SU-DHL-6 (cell line): ENCODE measurements around the gene IRF8.

Source experiments
- H2AFZ ChIP-seq: fragments of 200-600 bp; sonication (generic); 2 replicates; pipeline ENCODE4 v1.6.1; 2014; ENCODE audit warnings: low read depth, mild to moderate bottlenecking, moderate library complexity, mixed read lengths, antibody characterized with exemption, low read length; ENCODE audit not compliant: severe bottlenecking
- H3F3A ChIP-seq: fragments of 200-600 bp; shearing (Covaris generic); 2 replicates; pipeline ENCODE4 v1.6.0; 2016; ENCODE audit warnings: antibody characterized with exemption, mild to moderate bottlenecking; ENCODE audit not compliant: insufficient read depth
- H3K27ac ChIP-seq: fragments of 200-600 bp; sonication (generic); 2 replicates; pipeline ENCODE4 v1.5.1; 2016; ENCODE audit warnings: low read depth, mild to moderate bottlenecking, low read length, moderate library complexity, mixed read lengths
- H3K27me3 ChIP-seq: fragments of 200-600 bp; sonication (generic), shearing (Covaris generic); 2 replicates; pipeline ENCODE4 v1.6.0; 2014; ENCODE audit warnings: mild to moderate bottlenecking, low read length
- H3K36me3 ChIP-seq: fragments of 200-600 bp; sonication (generic); 2 replicates; pipeline ENCODE4 v1.6.1; 2014; ENCODE audit warnings: mild to moderate bottlenecking, low read length, mixed read lengths
- H3K4me2 ChIP-seq: fragments of 300-600, 200-600 bp; shearing (Covaris generic), sonication (generic); 2 replicates; pipeline ENCODE4 v1.6.0; 2014; ENCODE audit warnings: low read length, low read depth, mild to moderate bottlenecking; ENCODE audit not compliant: poor library complexity, severe bottlenecking
- H3K4me3 ChIP-seq: fragments of 200-600 bp; sonication (generic); 2 replicates; pipeline ENCODE4 v1.5.1; 2014; ENCODE audit warnings: antibody characterized with exemption, low read length, mild to moderate bottlenecking, mixed read lengths; ENCODE audit not compliant: insufficient read depth, poor library complexity, severe bottlenecking
- H3K79me2 ChIP-seq: fragments of 200-600 bp; sonication (generic); 2 replicates; pipeline ENCODE4 v1.6.1; 2014; ENCODE audit warnings: mild to moderate bottlenecking, low read length, moderate library complexity; ENCODE audit not compliant: insufficient read depth
- H3K9ac ChIP-seq: fragments of 200-600 bp; sonication (generic); 2 replicates; pipeline ENCODE4 v1.7.0; 2014; ENCODE audit warnings: mild to moderate bottlenecking, low read length
- H3K9me2 ChIP-seq: fragments of 200-600 bp; sonication (generic); replicated peaks from 2 replicates; pipeline ENCODE4 v1.6.1; 2014; ENCODE audit warnings: low read length; ENCODE audit not compliant: insufficient read depth
- H3K9me3 ChIP-seq: fragments of 200-600 bp; sonication (generic); 2 replicates; pipeline ENCODE4 v1.6.1; 2014; ENCODE audit warnings: low read length, mixed read lengths; ENCODE audit not compliant: insufficient read depth
- H4K20me1 ChIP-seq: fragments of 200-600 bp; sonication (generic); 2 replicates; pipeline ENCODE4 v1.6.1; 2014; ENCODE audit warnings: low read depth, mild to moderate bottlenecking, antibody characterized with exemption, low read length, moderate library complexity, mixed read lengths
- CTCF ChIP-seq: fragments of 200-600 bp; sonication (generic); IDR thresholded peaks from one replicate; pipeline ENCODE4 v1.5.1; 2017; ENCODE audit warnings: antibody characterized with exemption, mild to moderate bottlenecking, low read length, moderate library complexity; ENCODE audit not compliant: insufficient read depth, poor library complexity, severe bottlenecking
- EZH2phosphoT487 ChIP-seq: fragments of 200-600 bp; sonication (generic), shearing (Covaris generic); conservative IDR thresholded peaks from 2 replicates; pipeline ENCODE4 v1.6.1; 2018; ENCODE audit warnings: mild to moderate bottlenecking, antibody characterized with exemption, low read length, moderate library complexity, mixed read lengths

The IRF8 gene

GRCh38 chr16:85935974-85936760 lies 37.2 kb downstream of the IRF8 start:
- Histone ChIP-seq H3K9me2 (no peaks in the 10 kb centered on the region), H3K79me2 (no peaks in the 10 kb centered on the region), H3K27ac (peak overlapping the region; percentile 88), H3K4me2 (peak overlapping the region; percentile 52), H3K36me3 (no peaks in the 10 kb centered on the region), H4K20me1 (no peaks in the 10 kb centered on the region), H3K4me3 (peak overlapping the region; percentile 26), H3F3A (peaks cover 17% of the 10 kb centered on the region), H2AFZ (peak overlapping the region; percentile 7), H3K9ac (peak overlapping the region; percentile 42), H3K27me3 (no peaks in the 10 kb centered on the region), H3K9me3 (no peaks in the 10 kb centered on the region)
- TF ChIP-seq EZH2phosphoT487 (no peak), CTCF (no peak)

GRCh38 chr16:85936816-85937215 lies 37.9 kb downstream of the IRF8 start:
- no peaks in the 10 kb centered on the region for H3K79me2 ChIP-seq
- peak overlapping the region; percentile 0 for H3K4me3 ChIP-seq
- H2AFZ ChIP-seq = peak overlapping the region; percentile 7
- H3K9ac ChIP-seq = peak overlapping the region; percentile 42
- H4K20me1 ChIP-seq = no peaks in the 10 kb centered on the region
- peak overlapping the region; percentile 52 for H3K4me2 ChIP-seq
- H3K9me2 ChIP-seq = no peaks in the 10 kb centered on the region
- H3K9me3 ChIP-seq = no peaks in the 10 kb centered on the region
- TF ChIP-seq CTCF (no peak), EZH2phosphoT487 (no peak)
- no peaks in the 10 kb centered on the region for H3K27me3 ChIP-seq
- H3K27ac ChIP-seq = peak overlapping the region; percentile 88
- no peaks in the 10 kb centered on the region for H3K36me3 ChIP-seq
- H3F3A ChIP-seq = peaks cover 17% of the 10 kb centered on the region

- Histone ChIP-seq H3K27ac (no peak overlapping the region), H3K79me2 (no peaks in the 10 kb centered on the region), H4K20me1 (no peaks in the 10 kb centered on the region), H3K27me3 (no peaks in the 10 kb centered on the region), H3K36me3 (no peaks in the 10 kb centered on the region), H2AFZ (no peak overlapping the region), H3K9ac (no peak overlapping the region), H3K4me3 (no peak overlapping the region), H3K9me3 (no peaks in the 10 kb centered on the region), H3K9me2 (no peaks in the 10 kb centered on the region), H3K4me2 (no peak overlapping the region), H3F3A (peaks cover 27% of the 10 kb centered on the region)
- TF ChIP-seq CTCF (no peak), EZH2phosphoT487 (no peak)
Observed at GRCh38 chr16:85940214-85940613, 41.3 kb downstream of the IRF8 start.
